ENCODE data around the gene WBP2NL.
"Not testable (repeated sequence)": the region's sequence is repeated elsewhere in the genome, so short reads cannot be mapped to it uniquely, and the experiment has no call there.

Gene WBP2NL

GRCh38 chr22:42070517-42071422 lies 72.2 kb downstream of the WBP2NL start, which contains the start of gene NAGA:
Gene NAGA, minus strand, starts transcription at chr22:42070812. Its CDS starts 515 bp downstream, at chr22:42070297.
- peak; percentile 55 to 96 (median 88) for DNase-seq

GRCh38 chr22:42071508-42071907 lies 72.9 kb downstream of the WBP2NL start:
- DNase-seq, result not testable (repeated sequence)

GRCh38 chr22:42072606-42073330 lies 74.2 kb downstream of the WBP2NL start:
- no peak for DNase-seq

- DNase-seq, result no peak
These were observed 75.0 kb downstream of the WBP2NL start for GRCh38 chr22:42073621-42074041.

- peak in 2 of 58 donors; percentile 2 to 45 for DNase-seq
These were observed 75.7 kb downstream of the WBP2NL start, which contains the start of gene PHETA2 for GRCh38 chr22:42074132-42074811. Gene PHETA2, plus strand, starts transcription at chr22:42074248. Its CDS starts 3,046 bp downstream, at chr22:42077294.

GRCh38 chr22:42074846-42075676 lies 76.5 kb downstream of the WBP2NL start:
- no peak for DNase-seq

- DNase-seq, result no peak
These were observed 78.3 kb downstream of the WBP2NL start for GRCh38 chr22:42076764-42077485.

GRCh38 chr22:42077486-42078125 lies 79.0 kb downstream of the WBP2NL start:
- DNase-seq, result no peak

Data from anterior cingulate cortex (tissue), 58 donors.